GM13976 (cell line): Measurements from ENCODE around the gene SNRPA1.

Source experiments
- DNase-seq: peaks from one replicate; pipeline ENCODE4 v3.0.0; 2012; ENCODE audit warnings: low spot score
- in situ Hi-C: fragments of 300-500 bp; cut with MboI; formaldehyde crosslinking; loops from one replicate; pipeline ENCODE4 v1.12.0; 2022; ENCODE audit warnings: low sequenced_read_pairs, mixed read lengths, inconsistent platforms; ENCODE audit not compliant: unreplicated experiment
- TF ChIP-seq, protein P1 (sequence below): IDR thresholded peaks from 2 replicates; pipeline ENCODE4 v1.5.1; 2012; ENCODE audit warnings: borderline replicate concordance, mild to moderate bottlenecking; ENCODE audit not compliant: insufficient read depth; ENCODE audit errors: extremely low read depth, missing control alignments, control extremely low read depth

SNRPA1 gene

GRCh38 chr15:101318839-101319238 lies 23.8 kb upstream of the SNRPA1 start:
- in situ Hi-C loops: no loop called here
- DNase-seq: no peak
- TF ChIP-seq, protein P1, sequence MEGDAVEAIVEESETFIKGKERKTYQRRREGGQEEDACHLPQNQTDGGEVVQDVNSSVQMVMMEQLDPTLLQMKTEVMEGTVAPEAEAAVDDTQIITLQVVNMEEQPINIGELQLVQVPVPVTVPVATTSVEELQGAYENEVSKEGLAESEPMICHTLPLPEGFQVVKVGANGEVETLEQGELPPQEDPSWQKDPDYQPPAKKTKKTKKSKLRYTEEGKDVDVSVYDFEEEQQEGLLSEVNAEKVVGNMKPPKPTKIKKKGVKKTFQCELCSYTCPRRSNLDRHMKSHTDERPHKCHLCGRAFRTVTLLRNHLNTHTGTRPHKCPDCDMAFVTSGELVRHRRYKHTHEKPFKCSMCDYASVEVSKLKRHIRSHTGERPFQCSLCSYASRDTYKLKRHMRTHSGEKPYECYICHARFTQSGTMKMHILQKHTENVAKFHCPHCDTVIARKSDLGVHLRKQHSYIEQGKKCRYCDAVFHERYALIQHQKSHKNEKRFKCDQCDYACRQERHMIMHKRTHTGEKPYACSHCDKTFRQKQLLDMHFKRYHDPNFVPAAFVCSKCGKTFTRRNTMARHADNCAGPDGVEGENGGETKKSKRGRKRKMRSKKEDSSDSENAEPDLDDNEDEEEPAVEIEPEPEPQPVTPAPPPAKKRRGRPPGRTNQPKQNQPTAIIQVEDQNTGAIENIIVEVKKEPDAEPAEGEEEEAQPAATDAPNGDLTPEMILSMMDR: no peak

GRCh38 chr15:101318147-101318819 lies 23.2 kb upstream of the SNRPA1 start:
- in situ Hi-C loops: no loop called here
- no peak for DNase-seq
- TF ChIP-seq, protein P1: no peak

DNA sequence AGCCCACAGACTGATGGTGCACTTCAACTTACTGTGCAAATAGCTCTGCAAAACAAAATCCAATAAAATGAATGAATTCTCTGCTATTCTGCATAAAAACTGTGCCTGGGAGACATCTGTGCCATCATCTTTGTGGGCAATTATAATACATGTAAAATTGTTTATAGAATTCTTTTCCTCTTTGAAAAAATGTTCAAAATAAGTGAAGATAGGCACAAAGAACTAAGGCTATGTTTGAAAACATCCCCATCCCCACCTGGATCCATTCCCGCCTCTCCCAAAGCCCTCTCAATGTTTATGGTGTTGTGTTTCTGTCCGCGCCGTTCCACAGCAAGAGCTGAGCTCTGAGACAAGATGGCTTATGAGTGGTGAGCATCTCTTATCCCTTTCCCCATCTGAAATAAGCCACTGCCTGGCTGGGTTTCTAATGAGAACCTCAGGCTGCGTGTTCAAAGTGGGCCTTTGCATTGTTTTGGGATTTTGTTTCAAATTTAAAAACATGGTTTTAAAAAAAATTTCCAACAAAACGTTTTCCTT lies 22.4 kb upstream of the SNRPA1 start:
- TF ChIP-seq, protein P1: no peak
- in situ Hi-C loops: no loop called here

DNA sequence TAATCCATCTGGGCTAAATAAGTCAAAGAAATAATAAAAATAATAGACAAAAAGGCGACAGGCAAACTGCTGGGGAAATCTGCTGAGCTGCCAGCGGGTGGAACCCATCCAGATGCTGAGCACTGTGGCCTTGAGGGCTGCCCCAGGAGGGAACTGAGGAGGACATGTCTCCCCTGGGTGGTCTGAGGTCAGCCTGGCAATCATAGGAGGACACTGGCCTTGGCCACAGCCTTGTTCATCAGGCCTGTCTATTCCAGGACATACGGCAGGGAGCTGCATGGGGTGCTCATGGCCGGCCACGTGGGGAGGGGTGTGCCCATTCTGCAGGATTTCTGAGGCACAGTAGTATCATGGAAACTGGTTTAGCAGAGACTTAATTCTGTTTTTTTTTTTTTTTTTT lies 21.5 kb upstream of the SNRPA1 start:
- TF ChIP-seq, protein P1: no peak
- no peak for DNase-seq
- in situ Hi-C loops: no loop called here

More for the DNA sequence above, 22.4 kb upstream of the SNRPA1 start:
- DNase-seq: no peak

GRCh38 chr15:101315736-101316135 lies 20.7 kb upstream of the SNRPA1 start:
- TF ChIP-seq, protein P1: no peak
- in situ Hi-C loops: no loop called here
- no peak for DNase-seq

DNA sequence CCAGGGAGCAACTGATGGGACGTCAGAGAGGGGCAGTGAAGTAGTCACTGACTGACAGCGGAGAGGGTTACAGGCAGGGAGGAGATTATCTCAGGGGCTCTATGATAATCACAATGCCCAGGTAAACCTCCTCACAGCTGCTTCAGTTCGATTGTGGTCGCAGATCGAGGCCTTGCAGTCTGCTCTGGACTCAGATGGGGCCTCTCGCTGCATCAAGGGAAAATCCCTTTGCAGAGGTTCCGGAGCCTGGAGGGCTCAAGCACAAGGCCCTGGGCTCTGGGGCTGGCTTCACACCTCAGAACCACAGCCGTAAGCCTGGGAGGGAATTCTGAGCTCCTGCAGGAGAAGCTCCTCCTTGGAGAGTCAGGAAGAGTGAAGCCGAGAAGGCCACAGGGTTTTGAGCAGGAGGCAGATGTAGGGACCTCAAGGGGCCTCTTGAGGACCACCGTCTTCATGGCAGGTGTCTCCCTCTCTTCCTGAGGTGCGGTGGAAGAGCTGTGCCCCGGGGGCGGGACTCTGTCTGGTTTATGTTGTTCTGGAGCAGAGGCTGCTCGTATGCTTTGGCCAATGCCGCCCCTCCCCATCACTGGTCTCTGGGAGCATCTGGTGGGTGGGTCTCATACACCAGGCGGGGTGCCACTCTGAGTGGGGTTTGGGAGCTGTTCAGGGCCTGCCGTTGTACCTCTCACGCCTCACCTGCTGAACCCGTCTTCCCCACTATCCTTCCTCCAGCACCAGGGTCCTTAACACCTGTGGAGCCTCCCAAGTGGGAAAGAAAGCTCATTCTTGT lies 19.5 kb upstream of the SNRPA1 start:
- TF ChIP-seq, protein P1: no peak
- in situ Hi-C loops: no loop called here
- no peak for DNase-seq
